Lung (tissue), 12 donors: ENCODE results near the gene PBX2. TPM values are rescaled to one million over a fixed set of nuclear protein-coding genes. Genes with fewer than 3 reads are reported as not detected.
"Not testable (repeated sequence)": the region's sequence is repeated elsewhere in the genome, so short reads cannot be mapped to it uniquely, and the experiment has no call there.

Source experiments
- ATAC-seq: fragments of 200-7000 bp; cut with Tn5 transposase; one replicate; pipeline ENCODE4 v1.9.1; 2020; ENCODE audit warnings: moderate number of reproducible peaks; ENCODE audit not compliant: insufficient read depth, low FRiP score
- DNase-seq, 3 donors: peaks; one replicate each; pipeline ENCODE4 v3.0.0-alpha.2; 2013 to 2017
- H3K27ac ChIP-seq, 2 donors: one replicate each; pipeline ENCODE4 v1.5.1; 2013; ENCODE audit warnings: mild to moderate bottlenecking in 2 of 2, moderate library complexity in 2 of 2, control low read depth in 1 of 2, inconsistent platforms in 1 of 2, low read depth in 1 of 2, low read length in 1 of 2
- H3K27me3 ChIP-seq, 3 donors: one replicate each; pipeline ENCODE4 v1.5.1; 2013; ENCODE audit warnings: low read length in 2 of 3; ENCODE audit not compliant: control insufficient read depth in 3 of 3, insufficient read depth in 3 of 3
- H3K36me3 ChIP-seq, 4 donors: one replicate each; pipeline ENCODE4 v1.5.1; 2013; ENCODE audit warnings: low read length in 4 of 4, mild to moderate bottlenecking in 1 of 4, moderate library complexity in 1 of 4; ENCODE audit not compliant: control insufficient read depth in 4 of 4, insufficient read depth in 4 of 4
- H3K4me1 ChIP-seq, 5 donors: one replicate each; pipeline ENCODE4 v1.5.1; 2013; ENCODE audit warnings: low read length in 5 of 5, mild to moderate bottlenecking in 2 of 5, moderate library complexity in 1 of 5; ENCODE audit not compliant: control insufficient read depth in 5 of 5, insufficient read depth in 5 of 5
- H3K4me3 ChIP-seq: one replicate; pipeline ENCODE4 v1.5.1; 2013; ENCODE audit warnings: mild to moderate bottlenecking, control low read depth, moderate library complexity
- H3K9ac ChIP-seq, 2 donors: one replicate each; pipeline ENCODE4 v1.5.1; 2013; ENCODE audit warnings: low read length in 2 of 2, control low read depth in 1 of 2; ENCODE audit not compliant: insufficient read depth in 1 of 2
- H3K9me3 ChIP-seq, 4 donors: one replicate each; pipeline ENCODE4 v1.5.1; 2013; ENCODE audit warnings: low read length in 3 of 4, mild to moderate bottlenecking in 1 of 4, moderate library complexity in 1 of 4; ENCODE audit not compliant: control insufficient read depth in 4 of 4, insufficient read depth in 3 of 4
- WGBS, 2 donors: extraction: QIAGEN DNeasy Blood & Tissue Kit; methylation state at CpG; one replicate each; pipeline ENCODE4 v1.1.7; 2013; 5-methylcytosine and 5-hydroxymethylcytosine counted together
- polyA plus RNA-seq, 2 donors: library from polyadenylated mRNA; stranded (reverse); fragments of 200-250 nt; gene quantifications; one replicate each; pipeline ENCODE4 v1.2.1, GENCODE V29; 2013
- total RNA-seq, 2 donors: library from RNA; depleted of rRNA in 1 of 2; stranded (reverse); fragments of >200 nt in 1 of 2; gene quantifications; one replicate each; pipeline ENCODE4 v1.2.1, GENCODE V29; 2014 to 2021
- TF ChIP-seq, protein P1 (sequence below): IDR thresholded peaks from 2 replicates; pipeline ENCODE4 v1.5.1; 2012; ENCODE audit warnings: mild to moderate bottlenecking; ENCODE audit errors: control extremely low read depth, extremely low read depth
- donor health status: control.
- donor health status: control.
- donor health status: Bipolar disorder and iron deficiency.
- donor health status: healthy.
- donor health status: DM: yes; HTN: yes; CAD: no.

Gene PBX2
- total and polyA plus RNA-seq, 4 donors, result 56.0 to 128 (median 85.9) TPM

DNA sequence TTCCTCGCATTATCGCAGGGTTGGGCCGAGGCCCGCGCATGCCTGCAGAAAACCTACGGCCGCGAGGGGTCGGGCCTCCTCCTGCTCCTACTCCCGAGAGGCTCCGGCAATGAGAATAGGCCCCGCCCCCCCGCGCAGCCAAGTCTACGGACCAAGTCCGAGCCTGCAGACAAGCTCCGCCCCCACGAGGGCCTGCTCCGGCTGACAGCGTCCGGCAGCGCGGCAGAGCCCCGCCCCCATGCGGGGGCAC is 5.6 kb upstream of the PBX2 start:
- Histone ChIP-seq H3K4me3 (no peak overlapping the region), H3K36me3 (no peaks in the 10 kb centered on the region), H3K27ac (peak overlapping the region in 1 of 2 donors; percentile 84), H3K27me3 (no peaks in the 10 kb centered on the region), H3K9ac (no peak overlapping the region), H3K4me1 (peaks cover 0 to 41% (median 17%) of the 10 kb centered on the region in 5 donors), H3K9me3 (peaks cover 0 to under 1% (median 0%) of the 10 kb centered on the region in 4 donors)
- TF ChIP-seq, protein P1, sequence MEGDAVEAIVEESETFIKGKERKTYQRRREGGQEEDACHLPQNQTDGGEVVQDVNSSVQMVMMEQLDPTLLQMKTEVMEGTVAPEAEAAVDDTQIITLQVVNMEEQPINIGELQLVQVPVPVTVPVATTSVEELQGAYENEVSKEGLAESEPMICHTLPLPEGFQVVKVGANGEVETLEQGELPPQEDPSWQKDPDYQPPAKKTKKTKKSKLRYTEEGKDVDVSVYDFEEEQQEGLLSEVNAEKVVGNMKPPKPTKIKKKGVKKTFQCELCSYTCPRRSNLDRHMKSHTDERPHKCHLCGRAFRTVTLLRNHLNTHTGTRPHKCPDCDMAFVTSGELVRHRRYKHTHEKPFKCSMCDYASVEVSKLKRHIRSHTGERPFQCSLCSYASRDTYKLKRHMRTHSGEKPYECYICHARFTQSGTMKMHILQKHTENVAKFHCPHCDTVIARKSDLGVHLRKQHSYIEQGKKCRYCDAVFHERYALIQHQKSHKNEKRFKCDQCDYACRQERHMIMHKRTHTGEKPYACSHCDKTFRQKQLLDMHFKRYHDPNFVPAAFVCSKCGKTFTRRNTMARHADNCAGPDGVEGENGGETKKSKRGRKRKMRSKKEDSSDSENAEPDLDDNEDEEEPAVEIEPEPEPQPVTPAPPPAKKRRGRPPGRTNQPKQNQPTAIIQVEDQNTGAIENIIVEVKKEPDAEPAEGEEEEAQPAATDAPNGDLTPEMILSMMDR, result peak; percentile 8
- ATAC-seq (peak; percentile 95), DNase-seq (peak; percentile 100)
- 0% methylated on average over 23 to 25 of the region's 25 CpGs for WGBS, 2 donors

DNA sequence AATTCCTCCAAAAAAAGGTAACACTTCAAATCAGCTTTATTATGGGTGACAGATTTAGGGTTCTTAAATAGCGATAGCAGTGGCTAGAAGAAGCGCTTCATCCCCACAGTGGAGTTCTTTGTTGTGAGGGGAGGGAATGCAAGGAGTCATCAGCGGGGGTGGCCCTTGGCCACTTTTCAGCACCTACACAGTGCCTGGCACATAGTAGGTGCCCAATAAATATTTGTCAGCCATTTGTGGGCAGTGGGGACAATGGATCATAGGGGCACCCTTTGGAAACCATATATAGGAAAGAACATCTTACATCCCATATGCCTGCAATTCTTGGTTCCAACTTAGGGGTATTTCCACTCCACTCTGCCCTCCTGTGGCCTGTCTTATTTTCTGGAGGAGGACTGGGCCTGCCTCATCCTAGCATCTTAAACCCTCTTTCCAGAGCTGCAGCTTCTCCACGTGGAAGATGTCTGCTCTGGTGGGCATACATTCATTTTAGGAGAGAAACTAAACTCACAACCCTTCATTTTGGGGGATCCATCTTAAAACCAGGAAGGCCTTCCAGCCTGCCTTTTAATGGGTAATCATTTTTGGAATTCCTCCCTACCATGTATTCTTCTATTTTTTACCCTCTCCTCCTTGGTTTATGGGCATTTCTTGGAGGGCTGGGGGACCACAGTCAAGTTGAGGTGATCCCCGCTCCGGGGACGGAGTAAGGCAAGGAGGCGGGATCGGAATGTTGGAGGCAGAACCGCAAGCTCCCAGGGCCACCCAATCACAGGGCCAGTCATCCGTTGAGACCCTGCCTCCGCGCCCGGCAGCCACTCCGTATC is 5.0 kb upstream of the PBX2 start:
- Histone ChIP-seq H3K9me3 (no peaks in the 10 kb centered on the region), H3K4me1 (peaks cover 0 to 44% (median 17%) of the 10 kb centered on the region in 5 donors), H3K9ac (peak overlapping the region in 1 of 2 donors; percentile 92), H3K27me3 (no peaks in the 10 kb centered on the region), H3K27ac (peak overlapping the region; percentile 84 to 95), H3K36me3 (no peaks in the 10 kb centered on the region), H3K4me3 (no peak overlapping the region)
- ATAC-seq, result no peak
- WGBS, 2 donors, result 17 to 18% methylated on average over 15 of the region's 15 CpGs
- peak in 2 of 3 donors; percentile 55 to 75 for DNase-seq
- TF ChIP-seq, protein P1, result no peak

DNA sequence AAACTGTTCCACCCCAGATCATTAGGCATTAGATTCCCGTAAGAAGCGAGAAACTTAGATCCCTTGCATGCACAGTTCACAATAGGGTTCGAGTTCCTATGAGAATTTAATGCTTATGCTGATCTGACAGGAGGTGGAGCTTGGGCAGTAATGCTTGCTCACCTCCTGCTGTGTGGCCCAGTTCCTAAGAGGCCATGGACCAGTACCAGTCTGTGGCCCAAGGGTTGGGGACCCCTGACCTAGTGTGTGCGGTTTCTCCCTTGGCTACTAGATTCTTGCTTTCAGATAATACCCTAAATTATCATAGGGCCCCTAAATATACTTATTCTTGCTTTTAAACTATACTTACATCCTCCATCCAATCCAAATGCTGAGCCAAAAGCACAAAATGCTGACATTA is 4.4 kb upstream of the PBX2 start:
- Histone ChIP-seq H3K27ac (no peak overlapping the region), H3K9ac (peak overlapping the region in 1 of 2 donors; percentile 92), H3K9me3 (no peaks in the 10 kb centered on the region), H3K36me3 (no peaks in the 10 kb centered on the region), H3K27me3 (no peaks in the 10 kb centered on the region), H3K4me1 (peaks cover 0 to 44% (median 17%) of the 10 kb centered on the region in 5 donors), H3K4me3 (no peak overlapping the region)
- TF ChIP-seq, protein P1, result no peak
- DNase-seq, result no peak
- 96 to 97% methylated on average over 4 of the region's 4 CpGs for WGBS, 2 donors
- ATAC-seq, result no peak

DNA sequence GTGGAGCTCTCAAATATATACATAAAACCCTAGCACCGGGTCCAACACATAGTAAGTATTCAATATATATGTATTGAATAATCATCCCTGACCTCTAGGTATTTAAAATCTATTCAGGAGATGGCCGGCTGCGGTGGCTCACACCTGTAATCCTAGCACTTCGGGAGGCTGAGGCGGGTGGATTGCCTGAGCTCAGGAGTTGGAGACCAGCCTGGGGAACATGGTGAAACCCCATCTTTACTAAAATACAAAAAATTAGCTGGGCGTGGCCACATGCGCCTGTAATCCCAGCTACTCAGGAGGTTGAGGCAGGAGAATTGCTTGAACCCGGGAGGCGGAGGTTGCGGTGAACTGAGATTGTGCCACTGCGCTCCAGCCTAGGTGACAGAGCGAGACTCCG is 3.1 kb upstream of the PBX2 start:
- H3K9me3 ChIP-seq, H3K9ac ChIP-seq, ATAC-seq, H3K27me3 ChIP-seq, H3K4me3 ChIP-seq, DNase-seq, H3K36me3 ChIP-seq: not testable (repeated sequence)
- H3K27ac ChIP-seq, result peak overlapping the region; percentile 62 to 92
- H3K4me1 ChIP-seq, result peaks cover 0 to 56% (median 17%) of the 10 kb centered on the region in 5 donors
- 58 to 68% methylated on average over 13 of the region's 13 CpGs for WGBS, 2 donors
